WI38 (cell line): ENCODE data around the gene NDUFB5.

Source experiments
- H3K4me3 ChIP-seq: 2 replicates; pipeline ENCODE4 v1.5.1; 2011; ENCODE audit warnings: low read depth, mild to moderate bottlenecking, control low read depth, low read length
- TF ChIP-seq, protein P1 (sequence below): IDR thresholded peaks from 2 replicates; pipeline ENCODE4 v1.5.1; 2012; ENCODE audit warnings: low read depth, mild to moderate bottlenecking, control low read depth, low read length

NDUFB5 gene

DNA sequence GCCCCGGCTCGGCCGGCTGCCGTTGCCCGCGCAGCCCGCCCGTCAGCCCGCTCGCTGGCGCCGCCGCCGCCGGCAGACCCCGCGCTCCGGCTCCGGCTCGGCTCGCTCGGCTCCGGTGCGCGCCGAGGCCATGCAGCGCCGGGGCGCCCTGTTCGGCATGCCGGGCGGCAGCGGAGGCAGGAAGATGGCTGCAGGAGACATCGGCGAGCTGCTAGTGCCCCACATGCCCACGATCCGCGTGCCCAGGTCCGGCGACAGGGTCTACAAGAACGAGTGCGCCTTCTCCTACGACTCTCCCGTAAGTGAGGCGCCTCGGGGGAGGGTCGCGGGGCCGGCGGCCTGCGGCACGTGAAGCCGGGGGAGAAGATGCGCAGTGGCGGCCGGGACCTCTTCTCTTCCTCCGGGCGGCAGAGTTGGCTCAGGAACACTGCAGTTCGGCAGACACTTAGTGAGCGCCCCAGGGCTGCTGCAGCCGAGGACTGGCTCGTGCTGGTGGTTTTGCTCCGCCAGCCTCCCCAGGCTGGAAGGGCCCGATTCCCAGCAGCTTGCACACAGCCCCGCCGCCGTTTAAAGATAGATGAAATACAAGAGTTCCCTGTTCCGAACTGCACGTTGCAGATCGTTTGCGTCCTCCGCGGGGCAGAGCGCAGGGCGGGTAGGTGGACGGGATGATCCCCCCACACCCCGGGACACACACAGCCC lies 48.7 kb downstream of the NDUFB5 start:
- TF ChIP-seq, protein P1, sequence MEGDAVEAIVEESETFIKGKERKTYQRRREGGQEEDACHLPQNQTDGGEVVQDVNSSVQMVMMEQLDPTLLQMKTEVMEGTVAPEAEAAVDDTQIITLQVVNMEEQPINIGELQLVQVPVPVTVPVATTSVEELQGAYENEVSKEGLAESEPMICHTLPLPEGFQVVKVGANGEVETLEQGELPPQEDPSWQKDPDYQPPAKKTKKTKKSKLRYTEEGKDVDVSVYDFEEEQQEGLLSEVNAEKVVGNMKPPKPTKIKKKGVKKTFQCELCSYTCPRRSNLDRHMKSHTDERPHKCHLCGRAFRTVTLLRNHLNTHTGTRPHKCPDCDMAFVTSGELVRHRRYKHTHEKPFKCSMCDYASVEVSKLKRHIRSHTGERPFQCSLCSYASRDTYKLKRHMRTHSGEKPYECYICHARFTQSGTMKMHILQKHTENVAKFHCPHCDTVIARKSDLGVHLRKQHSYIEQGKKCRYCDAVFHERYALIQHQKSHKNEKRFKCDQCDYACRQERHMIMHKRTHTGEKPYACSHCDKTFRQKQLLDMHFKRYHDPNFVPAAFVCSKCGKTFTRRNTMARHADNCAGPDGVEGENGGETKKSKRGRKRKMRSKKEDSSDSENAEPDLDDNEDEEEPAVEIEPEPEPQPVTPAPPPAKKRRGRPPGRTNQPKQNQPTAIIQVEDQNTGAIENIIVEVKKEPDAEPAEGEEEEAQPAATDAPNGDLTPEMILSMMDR, result no peak
- peak overlapping the region; percentile 86 for H3K4me3 ChIP-seq

DNA sequence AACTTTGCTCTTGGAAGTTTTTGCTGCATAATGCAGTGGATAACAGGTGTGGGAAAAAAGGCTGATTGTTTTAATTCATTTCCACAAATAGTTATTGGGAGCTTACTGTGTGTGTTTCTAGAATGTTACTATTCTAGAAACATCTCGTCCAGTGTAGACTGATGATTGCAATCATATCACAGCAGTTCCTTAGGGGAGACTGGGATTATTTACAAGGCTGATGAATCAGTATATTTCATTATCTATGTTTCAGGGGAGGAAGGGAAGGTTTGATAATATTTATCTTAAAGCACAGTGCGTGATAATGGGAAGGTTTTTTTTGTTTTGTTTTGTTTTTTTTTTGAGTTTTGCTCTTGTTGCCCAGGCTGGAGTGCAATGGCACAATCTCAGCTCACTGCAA lies 50.6 kb downstream of the NDUFB5 start:
- H3K4me3 ChIP-seq, result peak overlapping the region; percentile 11; the same call in 1 of the 2 replicates
- TF ChIP-seq, protein P1, result no peak

DNA sequence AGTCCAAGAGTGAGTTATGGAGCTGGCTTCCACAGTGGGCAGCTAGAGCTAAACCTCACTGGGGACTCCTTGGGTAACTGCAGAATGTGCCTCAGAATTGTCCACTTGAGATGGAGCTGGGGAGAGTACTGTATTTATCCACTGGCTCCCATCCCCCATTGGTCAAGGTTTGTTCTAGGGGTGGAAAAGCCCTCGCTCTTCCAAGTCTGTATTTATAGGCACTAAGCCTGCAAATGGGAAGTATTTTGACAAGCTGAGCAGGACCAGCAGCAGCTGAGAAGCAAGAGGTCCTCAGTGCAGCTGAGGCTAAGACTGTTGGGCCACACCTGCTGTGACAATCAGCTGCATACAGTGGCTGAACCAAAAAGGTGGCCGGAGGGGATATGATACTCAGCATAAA lies 54.0 kb downstream of the NDUFB5 start:
- TF ChIP-seq, protein P1, result no peak

DNA sequence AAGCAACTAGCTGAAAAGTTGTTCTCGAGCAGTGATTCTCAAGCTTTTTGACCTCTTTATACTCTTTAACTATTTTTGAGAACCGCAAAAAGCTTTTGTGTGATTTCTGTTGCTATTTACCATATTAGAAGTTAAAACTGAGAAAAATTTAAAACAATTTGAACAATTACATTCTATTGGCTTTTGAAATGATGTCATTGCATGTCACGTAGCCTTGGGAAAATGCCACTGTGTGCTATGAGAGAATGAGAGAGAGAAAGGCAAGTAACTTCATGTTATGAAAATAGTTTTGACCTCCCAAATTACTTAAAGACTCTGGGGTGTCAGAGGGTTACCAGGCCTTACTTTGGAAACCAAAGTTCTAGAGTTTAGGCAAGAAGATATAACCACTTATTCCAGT lies 56.3 kb downstream of the NDUFB5 start:
- H3K4me3 ChIP-seq, result no peak overlapping the region
- TF ChIP-seq, protein P1, result no peak

More for the DNA sequence above, 54.0 kb downstream of the NDUFB5 start:
- H3K4me3 ChIP-seq, result no peak overlapping the region

DNA sequence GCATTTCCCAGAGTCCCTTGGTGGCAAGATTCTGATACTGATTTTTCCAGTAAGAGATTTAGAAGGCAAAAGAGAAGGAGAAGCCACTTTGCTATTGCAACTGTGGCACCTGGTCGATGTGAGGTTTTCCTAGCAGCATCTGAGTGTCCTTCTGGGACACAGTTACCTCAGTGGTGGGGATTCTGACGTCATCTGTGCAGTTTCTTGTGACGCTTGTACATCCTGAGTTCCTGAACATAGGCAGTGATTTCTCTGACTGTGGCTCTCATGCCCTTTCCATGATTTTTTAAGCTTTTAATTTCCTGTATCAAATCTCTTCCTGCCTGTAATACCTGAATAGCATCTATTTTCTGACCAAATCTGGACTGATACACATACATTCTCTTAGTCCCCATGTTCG lies 57.2 kb downstream of the NDUFB5 start:
- TF ChIP-seq, protein P1, result no peak

DNA sequence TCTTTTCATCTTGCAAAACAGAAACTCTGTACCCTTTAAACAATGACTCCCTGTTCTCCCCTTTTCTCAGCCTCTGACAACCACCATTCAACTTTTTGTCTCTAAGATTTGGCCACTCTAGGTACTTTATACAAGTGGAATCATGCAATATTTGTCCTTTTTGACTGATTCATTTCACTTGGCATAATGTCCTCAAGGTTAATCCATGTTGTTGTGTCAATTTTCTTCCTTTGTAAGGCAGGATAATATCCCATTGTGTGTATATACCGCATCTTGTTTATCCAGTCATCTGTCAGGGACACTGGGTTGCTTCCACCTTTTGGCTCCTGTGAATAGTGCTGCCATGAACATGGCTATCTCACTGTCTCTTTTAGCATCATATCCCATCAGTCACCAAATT lies 58.5 kb downstream of the NDUFB5 start:
- TF ChIP-seq, protein P1, result no peak
- H3K4me3 ChIP-seq, result no peak overlapping the region

More for the DNA sequence above, 57.2 kb downstream of the NDUFB5 start:
- no peak overlapping the region for H3K4me3 ChIP-seq

DNA sequence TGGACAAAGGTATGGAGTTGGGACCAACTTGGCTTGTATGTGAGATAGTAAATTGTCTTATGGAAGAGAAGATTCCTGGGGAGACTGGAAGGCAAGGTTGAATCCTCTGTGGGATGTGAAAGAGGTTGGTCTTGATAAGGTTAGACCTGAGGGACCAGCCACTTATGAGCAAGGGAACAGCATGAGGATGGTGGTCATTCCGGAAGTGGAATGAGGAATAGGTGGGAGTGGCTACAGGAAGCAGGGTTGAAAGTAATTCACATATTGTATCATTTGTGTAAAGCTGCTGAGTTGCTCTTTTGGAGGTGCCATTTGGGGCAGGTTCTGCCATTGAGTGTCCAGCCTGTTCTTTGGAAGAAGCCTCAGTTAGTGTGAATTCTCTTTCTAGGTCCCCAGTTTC lies 61.4 kb downstream of the NDUFB5 start:
- no peak overlapping the region for H3K4me3 ChIP-seq
- TF ChIP-seq, protein P1, result no peak
